ENCODE results near the gene CACNA2D3.
"Not testable (repeated sequence)": the region's sequence is repeated elsewhere in the genome, so short reads cannot be mapped to it uniquely, and the experiment has no call there.

Gene CACNA2D3

GRCh38 chr3:54122324-54123002 is at the start of gene CACNA2D3:
CACNA2D3 (plus strand) TSS chr3:54122552.
- DNase-seq = no peak

DNA sequence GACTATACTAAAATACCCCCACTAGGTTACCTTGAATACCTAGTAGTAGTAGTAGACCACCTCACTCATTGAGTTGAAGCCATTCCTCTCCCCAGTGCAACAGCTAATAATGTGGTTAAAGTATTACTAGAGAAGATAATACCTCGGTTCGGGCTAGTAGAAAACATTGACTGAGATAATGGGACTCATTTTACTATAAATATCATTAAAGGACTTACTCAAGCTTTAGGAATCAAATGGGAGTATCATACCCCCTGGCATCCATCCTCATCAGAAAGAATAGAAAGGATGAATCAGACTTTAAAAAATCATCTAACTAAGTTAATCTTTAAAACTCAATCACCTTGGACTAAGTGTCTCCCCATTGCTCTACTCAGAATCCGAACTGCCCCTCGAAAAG is 49.0 kb upstream of the CACNA2D3 start:
- DNase-seq = no peak

- DNase-seq = no peak
Observed at GRCh38 chr3:54079314-54079713, 43.0 kb upstream of the CACNA2D3 start.

- DNase-seq = no peak
Observed at GRCh38 chr3:54079730-54080325, 42.5 kb upstream of the CACNA2D3 start.

DNA sequence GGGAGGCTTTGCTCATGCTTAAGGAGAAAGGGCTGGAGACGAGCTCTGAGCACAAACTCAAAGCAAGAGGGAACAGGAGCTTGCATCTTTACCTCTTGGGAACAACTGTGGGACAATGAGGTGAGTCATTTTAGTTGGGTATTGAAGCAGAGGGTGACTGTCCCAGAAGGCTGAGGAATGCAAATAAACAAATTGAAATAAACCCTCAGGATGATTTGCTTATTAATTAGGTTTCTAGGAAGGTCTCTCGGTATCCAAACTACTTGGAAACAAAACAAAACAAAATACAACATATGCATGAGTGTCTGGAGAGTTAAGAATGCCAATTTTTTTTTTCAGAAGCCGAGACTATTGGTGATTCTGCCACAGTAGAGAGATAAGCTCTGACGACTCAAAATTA is 38.4 kb upstream of the CACNA2D3 start:
- DNase-seq = no peak

- no peak for DNase-seq
Observed at GRCh38 chr3:54085936-54086335, 36.4 kb upstream of the CACNA2D3 start.

- DNase-seq = no peak
Observed at GRCh38 chr3:54086652-54087405, 35.5 kb upstream of the CACNA2D3 start.

DNA sequence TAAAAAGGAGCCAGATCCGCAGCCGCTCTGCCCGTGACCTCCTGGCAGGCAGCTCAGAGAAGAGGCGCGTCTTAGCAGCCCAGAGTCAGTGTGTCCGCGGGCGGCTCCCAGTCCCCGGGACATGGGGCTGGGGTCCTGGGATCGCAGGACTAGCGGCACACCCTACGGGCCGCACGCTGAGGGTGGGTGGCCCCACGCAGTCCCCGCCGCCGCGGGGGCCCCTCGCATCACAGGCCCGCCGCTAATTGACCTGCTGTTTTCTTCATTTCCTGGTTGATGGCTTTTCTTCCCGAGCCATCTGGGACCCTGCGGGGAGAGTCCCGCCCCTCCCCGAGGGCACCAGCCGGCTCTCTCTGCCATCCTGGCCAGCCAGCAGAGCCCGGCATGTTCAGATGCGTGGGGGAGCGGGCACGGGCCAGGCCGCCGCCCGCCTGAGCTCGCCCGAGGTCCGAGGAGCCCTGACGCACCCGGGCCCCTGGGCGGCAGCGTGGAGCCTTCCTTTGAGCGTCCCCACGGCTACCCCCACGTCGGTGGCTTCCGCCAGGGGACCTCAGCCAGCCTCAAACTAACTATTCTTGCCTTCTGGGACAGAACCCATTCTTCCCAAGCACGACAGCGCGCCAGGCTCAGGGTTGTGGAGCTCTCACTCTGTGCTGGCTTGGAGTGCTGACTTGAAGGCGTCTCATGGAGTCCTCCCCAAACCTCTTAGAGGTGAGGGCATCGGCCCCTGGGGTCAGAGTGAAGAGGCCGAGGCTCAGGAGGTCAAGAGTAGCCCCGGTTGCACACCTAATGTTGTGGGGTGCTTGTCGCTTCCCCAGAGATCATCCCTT is 34.6 kb upstream of the CACNA2D3 start:
- no peak for DNase-seq

DNA sequence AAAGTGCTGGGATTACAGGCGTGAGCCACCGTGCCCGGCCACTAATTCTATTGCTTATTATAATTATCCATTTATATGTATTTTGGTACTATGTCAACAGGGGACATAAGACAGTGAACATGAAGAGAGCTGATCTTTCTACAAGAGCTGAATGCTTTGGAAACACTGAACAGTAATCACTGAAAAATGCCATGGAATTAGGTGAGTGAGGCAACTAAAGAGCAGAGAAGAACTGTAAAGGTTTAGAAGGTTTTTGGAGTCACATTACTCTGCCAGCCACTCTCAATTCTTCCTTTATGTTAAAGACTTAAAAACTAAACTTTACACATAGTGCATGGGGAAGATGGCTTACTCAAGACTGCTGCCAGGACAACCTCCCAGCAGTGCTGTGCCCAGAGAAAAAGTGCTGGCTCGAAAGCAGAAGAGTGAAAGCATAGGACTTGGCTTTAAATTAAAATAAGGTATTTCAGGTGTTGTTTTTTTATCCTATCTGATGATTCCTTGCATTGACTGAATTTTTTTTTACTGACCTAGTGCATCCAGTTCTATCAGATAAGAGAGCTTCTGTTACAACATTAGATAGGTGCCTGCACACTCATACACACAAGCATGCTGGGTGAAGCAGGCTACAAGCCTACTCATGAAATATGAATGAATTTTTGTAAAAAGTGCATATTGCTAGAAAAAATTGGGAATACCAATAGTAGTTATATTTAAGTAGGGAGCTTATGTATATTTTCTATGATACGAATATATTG is 28.7 kb upstream of the CACNA2D3 start:
- DNase-seq = no peak

DNA sequence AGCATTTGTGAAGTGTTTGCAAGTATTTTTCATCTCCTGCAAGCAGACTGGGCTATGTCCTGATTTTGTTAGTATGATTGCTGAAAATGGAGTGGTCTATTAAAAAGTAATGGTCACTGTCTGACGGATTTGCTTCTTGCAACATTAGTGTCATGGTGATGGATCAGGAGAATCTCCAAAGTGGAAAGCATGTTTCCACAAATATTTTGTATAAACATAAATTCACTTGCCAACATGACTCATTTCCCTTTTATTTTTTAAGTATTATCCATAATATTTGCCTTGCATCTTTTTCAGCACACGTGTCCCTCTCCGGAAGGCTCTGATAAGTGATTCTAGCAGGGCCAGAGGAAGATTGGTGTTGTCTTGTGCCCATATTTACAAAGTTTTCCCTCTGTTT is 27.4 kb upstream of the CACNA2D3 start:
- no peak for DNase-seq

GRCh38 chr3:54099381-54099780 is 23.0 kb upstream of the CACNA2D3 start:
- DNase-seq = no peak

DNA sequence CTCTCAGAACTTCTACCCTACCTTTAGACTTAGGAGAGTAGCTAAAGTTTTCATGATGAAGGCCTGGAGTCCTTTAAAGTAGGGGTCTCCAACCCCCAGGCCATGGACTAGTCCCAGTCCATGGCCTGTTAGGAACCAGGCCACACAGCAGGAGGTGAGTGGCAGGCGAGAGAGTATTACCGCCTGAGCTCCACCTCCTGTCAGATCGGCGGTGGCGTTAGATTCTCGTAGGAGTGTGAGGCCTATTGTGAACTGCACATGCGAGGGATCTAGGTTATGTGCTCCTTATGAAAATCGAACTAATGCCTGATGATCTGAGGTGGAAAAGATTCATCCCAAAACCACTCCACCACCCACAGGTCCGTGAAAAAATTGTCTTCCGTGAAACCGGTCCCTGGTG is 18.3 kb upstream of the CACNA2D3 start:
- no peak for DNase-seq

- DNase-seq = not testable (repeated sequence)
Observed at GRCh38 chr3:54116129-54116528, 6.2 kb upstream of the CACNA2D3 start.

GRCh38 chr3:54120657-54121413 is 1.5 kb upstream of the CACNA2D3 start:
- no peak for DNase-seq

DNA sequence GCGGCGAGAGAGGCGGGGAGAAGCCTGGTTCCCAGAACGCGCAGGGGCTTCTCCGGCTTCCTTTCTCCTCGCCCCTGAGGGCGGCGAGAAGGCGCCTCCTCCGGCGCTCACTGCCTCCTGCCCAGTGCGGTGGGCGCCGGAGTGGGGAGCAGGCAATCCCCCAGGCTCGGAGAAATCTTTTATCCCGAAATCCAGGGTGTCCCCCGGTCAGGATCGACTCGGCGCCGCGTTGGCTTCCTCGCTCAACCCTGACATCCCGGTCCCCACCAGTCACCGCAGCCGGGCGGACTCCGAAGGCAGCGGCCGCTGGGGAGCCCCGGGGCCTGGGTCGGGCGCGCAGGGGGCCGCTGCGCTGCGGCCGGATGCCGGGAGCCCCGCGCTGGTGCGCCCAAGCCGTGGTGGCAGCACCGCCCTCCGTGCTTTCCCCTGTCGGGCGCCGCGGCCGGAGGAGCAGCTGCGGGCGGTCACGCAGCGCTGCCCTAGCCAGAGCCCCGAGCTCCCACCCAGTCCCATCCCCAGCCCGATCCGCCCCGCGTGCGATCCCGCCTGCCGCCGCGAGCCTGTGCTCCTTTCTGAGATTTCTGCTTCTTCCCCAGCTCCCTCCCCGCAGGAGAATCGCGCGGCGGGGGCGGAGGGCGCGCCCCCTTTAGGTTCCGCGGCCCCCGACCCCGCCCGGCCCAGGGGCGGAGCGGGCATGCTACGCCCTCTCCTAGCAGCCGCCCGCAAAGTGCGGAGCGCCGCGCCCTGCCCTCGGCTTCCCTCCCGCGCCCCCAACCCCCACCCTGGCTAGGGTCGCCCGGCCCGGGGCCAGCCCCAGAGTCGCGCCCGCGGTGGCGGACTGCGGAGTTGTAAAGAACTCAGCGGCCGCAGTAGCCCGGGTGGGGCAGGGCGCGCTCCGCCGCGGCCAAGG is 683 bp upstream of the CACNA2D3 start:
- no peak for DNase-seq

GRCh38 chr3:54123003-54123775 is 837 bp downstream of the CACNA2D3 start:
- no peak for DNase-seq

DNA sequence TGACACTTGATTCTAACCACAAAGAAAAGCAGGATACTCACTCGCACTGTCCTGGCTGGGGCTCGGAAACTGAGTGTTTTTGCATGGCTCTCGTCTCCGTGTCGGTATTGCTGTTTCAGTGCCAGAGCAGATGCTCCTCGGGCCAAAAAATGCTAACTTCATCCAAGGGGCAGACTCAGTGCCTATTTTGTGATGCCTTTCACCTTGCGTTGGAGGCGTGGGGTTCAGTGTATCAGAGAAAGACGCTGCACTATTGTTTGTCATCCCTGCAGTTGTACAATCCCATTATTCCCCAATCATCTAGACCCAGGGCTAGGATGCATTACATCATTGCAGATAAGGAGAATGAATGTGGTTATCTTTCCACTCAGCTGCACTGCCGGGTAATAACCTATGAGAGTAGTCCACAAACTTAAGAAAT is 1.4 kb downstream of the CACNA2D3 start:
- no peak for DNase-seq

DNA sequence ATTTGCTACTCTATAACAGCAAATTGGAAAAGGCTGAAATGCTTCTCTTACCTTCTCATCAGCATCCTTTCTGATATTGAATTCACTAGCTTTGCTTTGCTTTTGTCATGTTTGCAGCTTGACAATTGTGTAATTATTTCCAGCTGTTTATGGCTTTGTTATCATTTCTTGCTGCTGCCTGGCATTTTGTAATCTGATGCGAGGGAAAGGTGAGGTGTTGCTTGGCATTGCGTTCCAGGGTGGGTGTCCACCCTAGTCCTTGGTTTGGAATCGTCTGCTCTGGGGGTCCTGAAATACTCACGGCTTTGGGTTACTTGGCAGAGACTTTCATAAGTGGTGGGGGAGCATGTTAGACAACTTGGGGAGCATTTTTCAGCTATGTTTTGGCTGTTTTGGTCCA is 2.9 kb downstream of the CACNA2D3 start:
- DNase-seq = no peak

- DNase-seq = no peak
Observed at GRCh38 chr3:54126551-54126950, 4.2 kb downstream of the CACNA2D3 start.
